Left ventricle myocardium inferior (tissue), 1 donor: Measurements from ENCODE around the gene KRT31. TPM values are rescaled to one million over a fixed set of nuclear protein-coding genes. Genes with fewer than 3 reads are reported as not detected.

Source experiments
- DNase-seq: peaks from one replicate; pipeline ENCODE4 v3.0.0-alpha.2; 2020
- H3K27ac ChIP-seq: fragments of 200-600 bp; replicated peaks from 2 replicates; pipeline ENCODE4 v1.8.0; 2021
- H3K27me3 ChIP-seq: fragments of 200-600 bp; 2 replicates; pipeline ENCODE4 v1.8.0; 2021; ENCODE audit warnings: low read depth
- H3K36me3 ChIP-seq: fragments of 200-600 bp; 2 replicates; pipeline ENCODE4 v1.8.0; 2021
- H3K4me1 ChIP-seq: fragments of 200-600 bp; 2 replicates; pipeline ENCODE4 v1.8.0; 2021
- H3K4me3 ChIP-seq: fragments of 200-600 bp; 2 replicates; pipeline ENCODE4 v1.8.0; 2021; ENCODE audit warnings: mild to moderate bottlenecking, moderate library complexity
- H3K9me3 ChIP-seq: fragments of 200-600 bp; replicated peaks from 2 replicates; pipeline ENCODE4 v1.8.0; 2021
- intact Hi-C: fragments of 100-400 bp; cut with micrococcal nuclease; formaldehyde crosslinking; loops from one replicate; pipeline ENCODE4 v1.11.0; 2022
- total RNA-seq: library from RNA; stranded (reverse); fragmentation: NEBNext Ultra II Directional; extraction: Animal tissue kit (Norgen Biotek cat#: 25700); gene quantifications from one replicate; pipeline ENCODE4 v1.2.1, GENCODE V29; 2021
- TF ChIP-seq, protein P1 (sequence below): fragments of 200-600 bp; IDR thresholded peaks from 2 replicates; pipeline ENCODE4 v1.8.0; 2021; ENCODE audit warnings: antibody characterized with exemption, mild to moderate bottlenecking, borderline replicate concordance
- donor health status: DM: no; HTN: yes; CAD: no; lungs with severe emphysema.

Gene KRT31
- total RNA-seq, 1 donor from 2014 or later: not detected

DNA sequence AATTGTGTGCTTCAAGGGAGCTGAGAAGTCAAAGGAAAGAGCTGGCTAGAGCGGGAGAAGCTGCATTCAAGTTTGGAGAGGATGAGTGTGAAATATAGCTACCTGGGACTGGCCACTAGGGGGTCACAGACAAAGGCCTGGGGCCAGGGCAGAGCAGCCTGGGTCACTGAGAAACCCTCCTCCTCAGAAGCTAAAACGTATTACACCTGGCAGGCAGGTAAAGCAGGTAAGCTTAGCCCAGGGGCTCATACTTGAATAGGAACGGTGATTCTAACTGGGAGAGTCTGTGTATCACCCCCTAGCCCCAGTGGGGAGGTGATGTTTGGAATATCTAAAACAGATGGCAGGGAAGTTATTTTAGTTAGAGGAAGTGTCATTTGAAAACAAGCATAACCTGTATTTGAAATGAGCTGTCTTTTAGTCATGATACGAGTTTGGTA is 20.2 kb upstream of the KRT31 start:
- Histone ChIP-seq H3K27ac (no peak overlapping the region), H3K4me3 (no peak overlapping the region), H3K36me3 (no peaks in the 10 kb centered on the region), H3K9me3 (no peaks in the 10 kb centered on the region), H3K27me3 (peaks cover 35% of the 10 kb centered on the region), H3K4me1 (peaks cover 13% of the 10 kb centered on the region)
- TF ChIP-seq, protein P1, sequence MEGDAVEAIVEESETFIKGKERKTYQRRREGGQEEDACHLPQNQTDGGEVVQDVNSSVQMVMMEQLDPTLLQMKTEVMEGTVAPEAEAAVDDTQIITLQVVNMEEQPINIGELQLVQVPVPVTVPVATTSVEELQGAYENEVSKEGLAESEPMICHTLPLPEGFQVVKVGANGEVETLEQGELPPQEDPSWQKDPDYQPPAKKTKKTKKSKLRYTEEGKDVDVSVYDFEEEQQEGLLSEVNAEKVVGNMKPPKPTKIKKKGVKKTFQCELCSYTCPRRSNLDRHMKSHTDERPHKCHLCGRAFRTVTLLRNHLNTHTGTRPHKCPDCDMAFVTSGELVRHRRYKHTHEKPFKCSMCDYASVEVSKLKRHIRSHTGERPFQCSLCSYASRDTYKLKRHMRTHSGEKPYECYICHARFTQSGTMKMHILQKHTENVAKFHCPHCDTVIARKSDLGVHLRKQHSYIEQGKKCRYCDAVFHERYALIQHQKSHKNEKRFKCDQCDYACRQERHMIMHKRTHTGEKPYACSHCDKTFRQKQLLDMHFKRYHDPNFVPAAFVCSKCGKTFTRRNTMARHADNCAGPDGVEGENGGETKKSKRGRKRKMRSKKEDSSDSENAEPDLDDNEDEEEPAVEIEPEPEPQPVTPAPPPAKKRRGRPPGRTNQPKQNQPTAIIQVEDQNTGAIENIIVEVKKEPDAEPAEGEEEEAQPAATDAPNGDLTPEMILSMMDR: no peak
- no peak for DNase-seq
- intact Hi-C loops: no loop called here

DNA sequence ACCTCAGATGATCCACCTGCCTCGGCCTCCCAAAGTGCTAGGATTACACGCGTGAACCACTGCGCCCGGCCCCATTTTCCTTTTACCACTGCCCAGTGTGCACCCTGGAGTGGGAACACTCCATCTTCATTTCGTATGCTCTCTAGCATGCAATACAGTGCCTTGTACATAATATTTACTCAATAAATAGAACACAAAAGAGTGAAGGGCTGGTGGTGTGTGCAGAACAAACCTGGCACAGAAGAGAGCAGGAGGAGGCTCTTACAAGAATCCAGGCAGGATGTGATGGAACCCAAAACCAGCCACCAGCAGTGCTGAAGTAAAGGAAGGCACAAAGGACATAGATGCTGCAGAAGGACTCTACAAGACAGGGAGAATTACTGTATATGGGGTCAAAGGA is 19.7 kb upstream of the KRT31 start:
- no peaks in the 10 kb centered on the region for H3K36me3 ChIP-seq
- no peak for DNase-seq
- H3K4me1 ChIP-seq: peaks cover 13% of the 10 kb centered on the region
- H3K27ac ChIP-seq: no peak overlapping the region
- peaks cover 3% of the 10 kb centered on the region for H3K9me3 ChIP-seq
- TF ChIP-seq, protein P1: no peak
- H3K27me3 ChIP-seq: peaks cover 30% of the 10 kb centered on the region
- intact Hi-C loops: no loop called here
- H3K4me3 ChIP-seq: no peak overlapping the region

DNA sequence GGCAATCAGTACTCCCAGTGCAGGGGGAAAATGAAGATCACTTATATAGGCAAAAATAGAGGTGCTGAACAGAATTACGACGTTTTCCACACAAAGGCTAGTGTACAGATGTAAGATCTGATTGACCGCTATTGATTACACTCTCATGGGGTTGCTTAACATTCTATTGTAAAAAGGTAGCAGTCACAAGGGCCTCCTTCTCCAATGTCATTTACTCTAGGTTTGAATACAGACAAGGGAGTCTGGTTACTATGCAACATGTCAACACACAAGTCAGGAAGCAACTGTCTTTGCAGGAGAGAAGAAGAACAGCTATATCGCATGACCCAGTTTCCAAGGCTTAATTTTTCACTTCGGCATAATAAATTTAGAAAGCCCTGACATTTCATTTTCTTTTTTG is 19.1 kb upstream of the KRT31 start:
- intact Hi-C loops: no loop called here
- H3K27ac ChIP-seq: no peak overlapping the region
- TF ChIP-seq, protein P1: no peak
- peaks cover 13% of the 10 kb centered on the region for H3K4me1 ChIP-seq
- H3K4me3 ChIP-seq: no peak overlapping the region
- H3K9me3 ChIP-seq: peaks cover 6% of the 10 kb centered on the region
- no peak for DNase-seq
- H3K27me3 ChIP-seq: peaks cover 27% of the 10 kb centered on the region
- H3K36me3 ChIP-seq: no peaks in the 10 kb centered on the region

DNA sequence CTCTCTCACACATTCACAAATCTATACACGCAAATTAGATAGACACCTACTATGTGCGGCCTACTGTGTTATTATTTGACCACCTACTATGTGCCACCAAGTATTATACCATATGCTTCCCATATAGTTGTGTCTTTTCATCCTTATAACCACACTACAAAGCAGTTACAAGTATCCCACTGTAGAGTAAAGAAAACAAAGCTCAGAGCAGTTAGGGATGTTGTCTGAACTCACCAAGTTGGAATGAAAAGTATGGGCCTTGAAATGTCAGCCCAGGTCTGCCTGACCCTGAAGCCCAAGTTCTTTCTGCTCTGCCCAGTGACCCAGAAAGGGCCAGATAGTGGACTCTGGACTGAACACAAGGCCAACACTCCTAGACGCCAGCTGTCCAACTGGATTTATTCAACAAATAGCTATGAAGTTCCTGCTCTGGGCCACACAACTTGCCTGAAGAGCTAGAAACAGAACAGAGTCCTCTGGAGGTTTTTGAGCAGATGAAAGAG is 18.5 kb upstream of the KRT31 start:
- no peak for DNase-seq
- Histone ChIP-seq H3K9me3 (peaks cover 6% of the 10 kb centered on the region), H3K27ac (no peak overlapping the region), H3K36me3 (no peaks in the 10 kb centered on the region), H3K4me1 (peaks cover 13% of the 10 kb centered on the region), H3K27me3 (peaks cover 27% of the 10 kb centered on the region), H3K4me3 (no peak overlapping the region)
- TF ChIP-seq, protein P1: no peak
- intact Hi-C loops: no loop called here

DNA sequence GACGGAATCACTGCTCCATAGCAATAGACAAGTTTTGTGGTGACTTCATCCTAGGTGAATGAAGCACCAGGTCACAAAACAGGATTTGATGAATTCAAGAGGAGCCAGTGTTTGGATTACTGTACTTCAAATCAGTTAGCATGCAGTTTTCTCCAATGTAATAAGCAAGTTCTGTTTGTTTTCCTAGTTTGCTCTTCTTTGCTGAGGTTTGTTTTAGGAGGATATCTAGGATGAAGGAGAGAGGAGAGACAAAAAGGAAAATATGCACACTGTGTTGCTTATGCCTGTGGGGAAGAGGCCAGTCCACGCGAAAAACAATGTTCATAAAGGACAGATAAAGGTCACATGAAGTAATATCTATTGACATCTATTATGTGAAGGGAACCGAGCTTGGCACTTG is 18.0 kb upstream of the KRT31 start:
- DNase-seq: no peak
- H3K4me1 ChIP-seq: peaks cover 13% of the 10 kb centered on the region
- intact Hi-C loops: no loop called here
- TF ChIP-seq, protein P1: no peak
- no peaks in the 10 kb centered on the region for H3K36me3 ChIP-seq
- no peak overlapping the region for H3K27ac ChIP-seq
- no peak overlapping the region for H3K4me3 ChIP-seq
- peaks cover 6% of the 10 kb centered on the region for H3K9me3 ChIP-seq
- H3K27me3 ChIP-seq: peaks cover 27% of the 10 kb centered on the region
